ENCODE data around the gene SRPX.

GRCh38 chrX:38138900-38139299 lies 81.8 kb downstream of the SRPX start:
- TF ChIP-seq, protein P1, sequence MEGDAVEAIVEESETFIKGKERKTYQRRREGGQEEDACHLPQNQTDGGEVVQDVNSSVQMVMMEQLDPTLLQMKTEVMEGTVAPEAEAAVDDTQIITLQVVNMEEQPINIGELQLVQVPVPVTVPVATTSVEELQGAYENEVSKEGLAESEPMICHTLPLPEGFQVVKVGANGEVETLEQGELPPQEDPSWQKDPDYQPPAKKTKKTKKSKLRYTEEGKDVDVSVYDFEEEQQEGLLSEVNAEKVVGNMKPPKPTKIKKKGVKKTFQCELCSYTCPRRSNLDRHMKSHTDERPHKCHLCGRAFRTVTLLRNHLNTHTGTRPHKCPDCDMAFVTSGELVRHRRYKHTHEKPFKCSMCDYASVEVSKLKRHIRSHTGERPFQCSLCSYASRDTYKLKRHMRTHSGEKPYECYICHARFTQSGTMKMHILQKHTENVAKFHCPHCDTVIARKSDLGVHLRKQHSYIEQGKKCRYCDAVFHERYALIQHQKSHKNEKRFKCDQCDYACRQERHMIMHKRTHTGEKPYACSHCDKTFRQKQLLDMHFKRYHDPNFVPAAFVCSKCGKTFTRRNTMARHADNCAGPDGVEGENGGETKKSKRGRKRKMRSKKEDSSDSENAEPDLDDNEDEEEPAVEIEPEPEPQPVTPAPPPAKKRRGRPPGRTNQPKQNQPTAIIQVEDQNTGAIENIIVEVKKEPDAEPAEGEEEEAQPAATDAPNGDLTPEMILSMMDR (IDR thresholded peaks at IDR 0.05), result no peak
- no peak for TF ChIP-seq ZFX (IDR thresholded peaks at IDR 0.05; ENCODE audit: borderline replicate concordance)
